Immature natural killer cell (primary cell): Measurements from ENCODE around the gene FSD1. TPM values are rescaled to one million over a fixed set of nuclear protein-coding genes. Genes with fewer than 3 reads are reported as not detected.
"Not testable (repeated sequence)": the region's sequence is repeated elsewhere in the genome, so short reads cannot be mapped to it uniquely, and the experiment has no call there.

Source experiments
- DNase-seq, 3 donors: peaks; one replicate each; pipeline ENCODE4 v3.0.0; 2022; ENCODE audit warnings: mixed read lengths in 1 of 3
- H3K27ac Mint-ChIP-seq, 6 donors: one replicate each; pipeline ENCODE4 v1.8.0; 2020; ENCODE audit warnings: mixed read lengths in 6 of 6, mild to moderate bottlenecking in 5 of 6, inconsistent platforms in 4 of 6, moderate library complexity in 3 of 6
- H3K27me3 Mint-ChIP-seq, 3 donors: one replicate each; pipeline ENCODE4 v1.8.0; 2020 to 2021; ENCODE audit warnings: low read depth in 3 of 3, mild to moderate bottlenecking in 3 of 3, mixed read lengths in 3 of 3, moderate library complexity in 3 of 3, inconsistent platforms in 1 of 3
- H3K36me3 Mint-ChIP-seq, 3 donors: one replicate each; pipeline ENCODE4 v1.8.0; 2020; ENCODE audit warnings: mixed read lengths in 3 of 3, inconsistent platforms in 2 of 3, mild to moderate bottlenecking in 2 of 3
- H3K4me1 Mint-ChIP-seq, 2 donors: one replicate each; pipeline ENCODE4 v1.8.0; 2020; ENCODE audit warnings: inconsistent platforms in 2 of 2, mild to moderate bottlenecking in 2 of 2, mixed read lengths in 2 of 2, moderate library complexity in 1 of 2
- H3K4me3 Mint-ChIP-seq, 5 donors: one replicate each; pipeline ENCODE4 v1.8.0; 2020; ENCODE audit warnings: mild to moderate bottlenecking in 5 of 5, mixed read lengths in 5 of 5, inconsistent platforms in 3 of 5, moderate library complexity in 3 of 5
- H3K9me3 Mint-ChIP-seq, 6 donors: one replicate each; pipeline ENCODE4 v1.8.0; 2020; ENCODE audit warnings: mild to moderate bottlenecking in 6 of 6, mixed read lengths in 6 of 6, inconsistent platforms in 4 of 6, moderate library complexity in 3 of 6
- polyA plus RNA-seq, 3 donors: library from polyadenylated mRNA; unstranded; fragments of 300-500 nt; fragmentation: Illumina TruSeq; gene quantifications; one replicate each; pipeline ENCODE4 v1.2.3, GENCODE V29; 2021

FSD1 gene
- polyA plus RNA-seq = 10 to 100 TPM; 10.1 to 23.8 (median 12.8) TPM

DNA sequence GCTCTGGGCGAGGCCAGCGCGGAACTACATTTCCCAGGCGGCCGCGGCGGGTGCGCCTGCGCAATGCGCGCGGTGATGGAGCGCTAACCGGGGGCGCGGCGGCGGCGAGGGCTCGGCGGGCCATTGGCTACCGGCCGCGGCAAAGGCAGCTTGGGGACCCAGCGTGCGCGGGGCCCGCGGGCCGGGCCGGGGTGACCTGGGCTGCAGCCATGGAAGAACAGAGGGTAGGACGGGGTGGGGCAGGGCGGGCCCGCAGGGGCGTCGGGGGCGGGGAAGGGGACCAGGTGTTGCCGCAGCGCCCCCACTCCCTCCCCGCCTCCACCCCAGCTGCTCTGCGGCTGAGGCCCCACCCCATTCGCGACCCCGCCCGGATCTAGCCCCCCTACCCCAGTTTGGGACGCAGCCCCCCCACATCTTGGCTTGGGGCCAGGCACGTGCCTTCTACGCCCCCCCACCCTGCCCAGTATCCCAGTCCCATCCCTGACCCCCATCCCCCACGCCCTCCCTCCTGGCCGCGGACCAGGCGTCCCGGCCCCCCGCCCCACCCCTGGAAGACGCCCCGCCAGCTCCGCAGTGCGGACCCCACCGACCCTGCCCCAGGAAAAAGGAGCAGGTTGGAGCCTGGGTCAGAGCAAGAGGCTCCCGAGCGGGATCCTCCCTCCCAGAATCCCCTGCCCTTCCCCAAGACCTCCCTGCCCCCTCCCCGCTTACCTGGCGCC is at the start of gene FSD1:
TSS of gene FSD1 (plus strand) at position 61 of the 719 bp plus-strand sequence. CDS start at position 210, 149 bp downstream.
- Mint-ChIP-seq H3K4me1 (peaks cover 37 to 46% of the 10 kb centered on the region in 2 donors), H3K4me3 (peak within 1 kb of the TSS; percentile 79 to 96 (median 85)), H3K9me3 (no peaks in the 10 kb centered on the region), H3K27ac (peak within 1 kb of the TSS; percentile 81 to 95 (median 92)), H3K36me3 (peaks cover 0 to 3% (median 0%) of the 10 kb centered on the region in 3 donors), H3K27me3 (peaks cover 0 to 8% (median 6%) of the 10 kb centered on the region in 3 donors)
- DNase-seq = peak; percentile 69 to 75 (median 70)

- H3K4me3 Mint-ChIP-seq = no peak overlapping the region
- DNase-seq = no peak
- H3K4me1 Mint-ChIP-seq = peaks cover 5 to 6% of the 10 kb centered on the region in 2 donors
- no peaks in the 10 kb centered on the region for H3K9me3 Mint-ChIP-seq
- no peak overlapping the region for H3K27ac Mint-ChIP-seq
- H3K36me3 Mint-ChIP-seq = peaks cover 17 to 45% (median 34%) of the 10 kb centered on the region in 3 donors
- peaks cover 0 to 6% (median 0%) of the 10 kb centered on the region in 3 donors for H3K27me3 Mint-ChIP-seq
These were observed 47.8 kb upstream of the FSD1 start for GRCh38 chr19:4256563-4256962.

DNA sequence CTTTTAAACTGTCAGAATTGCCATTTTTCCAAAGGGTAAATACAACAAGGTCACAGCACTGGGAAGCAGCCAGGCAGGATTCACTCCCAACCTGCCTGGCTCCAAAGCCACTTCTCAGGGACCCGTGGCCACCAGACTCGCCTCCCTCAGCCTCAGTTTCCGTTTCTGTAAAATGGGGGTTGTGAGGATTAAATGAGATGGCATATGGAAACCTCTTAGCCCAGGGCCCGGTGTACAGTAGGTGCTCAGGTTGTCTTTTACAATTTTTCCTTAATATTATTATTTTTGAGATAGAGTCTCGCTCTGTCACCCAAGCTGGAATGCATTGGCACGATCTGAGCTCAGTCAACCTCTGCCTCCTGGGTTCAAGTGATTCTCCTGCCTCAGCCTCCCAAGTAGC is 47.4 kb upstream of the FSD1 start:
- no peaks in the 10 kb centered on the region for H3K9me3 Mint-ChIP-seq
- H3K4me1 Mint-ChIP-seq = peaks cover 5 to 6% of the 10 kb centered on the region in 2 donors
- H3K4me3 Mint-ChIP-seq = no peak overlapping the region
- peaks cover 0 to 6% (median 0%) of the 10 kb centered on the region in 3 donors for H3K27me3 Mint-ChIP-seq
- H3K27ac Mint-ChIP-seq = no peak overlapping the region
- no peak for DNase-seq
- H3K36me3 Mint-ChIP-seq = peaks cover 17 to 43% (median 34%) of the 10 kb centered on the region in 3 donors

DNA sequence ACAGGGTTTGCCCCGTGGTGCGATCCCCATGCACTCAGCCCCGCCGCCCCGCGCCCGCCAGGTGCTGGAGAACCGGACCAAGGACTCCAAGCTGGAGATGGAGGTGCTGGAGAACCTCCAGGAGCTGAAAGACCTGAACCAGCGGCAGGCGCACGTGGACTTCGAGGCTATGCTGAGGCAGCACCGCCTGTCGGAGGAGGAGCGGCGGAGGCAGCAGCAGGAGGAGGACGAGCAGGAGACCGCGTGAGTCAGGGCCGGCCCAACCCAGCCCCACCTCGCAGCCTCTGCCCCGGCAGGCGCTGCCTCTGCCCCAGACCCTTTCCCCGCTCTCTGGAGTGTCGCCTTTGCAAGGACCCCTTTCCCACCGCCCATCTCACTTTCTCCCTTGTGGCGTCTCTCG is 46.2 kb upstream of the FSD1 start:
- Mint-ChIP-seq H3K4me3 (no peak overlapping the region), H3K4me1 (peaks cover 6 to 9% of the 10 kb centered on the region in 2 donors), H3K27me3 (peaks cover 0 to 6% (median 0%) of the 10 kb centered on the region in 3 donors), H3K27ac (no peak overlapping the region), H3K36me3 (peaks cover 17 to 37% (median 34%) of the 10 kb centered on the region in 3 donors), H3K9me3 (no peaks in the 10 kb centered on the region)
- no peak for DNase-seq

GRCh38 chr19:4260613-4261191 is 43.7 kb upstream of the FSD1 start:
- H3K4me1 Mint-ChIP-seq = peaks cover 30 to 31% of the 10 kb centered on the region in 2 donors
- H3K27ac Mint-ChIP-seq = no peak overlapping the region
- no peaks in the 10 kb centered on the region for H3K9me3 Mint-ChIP-seq
- DNase-seq = no peak
- H3K4me3 Mint-ChIP-seq = peak overlapping the region in 1 of 5 donors; percentile 17
- peaks cover 13 to 28% (median 21%) of the 10 kb centered on the region in 3 donors for H3K36me3 Mint-ChIP-seq
- peaks cover 12 to 17% (median 12%) of the 10 kb centered on the region in 3 donors for H3K27me3 Mint-ChIP-seq

DNA sequence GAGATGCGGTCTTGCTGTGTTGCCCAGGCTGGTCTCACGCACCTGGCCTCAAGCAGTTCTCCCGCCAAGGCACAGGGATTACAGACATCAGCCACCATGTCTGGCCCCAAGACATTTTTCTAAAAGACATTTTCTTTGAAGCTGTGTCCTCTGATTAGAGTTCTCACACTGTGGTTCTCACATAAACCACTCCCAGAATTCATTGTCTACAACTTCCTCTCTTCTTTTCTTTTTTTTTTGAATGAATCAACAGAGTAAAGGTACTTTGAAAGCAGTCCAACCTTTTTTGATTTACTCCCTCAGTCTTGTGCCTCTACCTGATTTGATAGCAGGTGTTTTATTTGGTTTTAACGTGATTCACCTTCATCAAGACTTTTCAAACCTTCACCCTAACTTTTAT is 39.6 kb upstream of the FSD1 start:
- Mint-ChIP-seq H3K9me3 (no peaks in the 10 kb centered on the region), H3K4me1 (peaks cover 49 to 51% of the 10 kb centered on the region in 2 donors), H3K36me3 (peaks cover 13 to 33% (median 21%) of the 10 kb centered on the region in 3 donors), H3K27ac (peak overlapping the region; percentile 85 to 94 (median 90)), H3K27me3 (peaks cover 16 to 20% (median 18%) of the 10 kb centered on the region in 3 donors), H3K4me3 (peak overlapping the region; percentile 80 to 90 (median 86))
- peak; percentile 72 to 73 (median 73) for DNase-seq

GRCh38 chr19:4266253-4267000 is 38.0 kb upstream of the FSD1 start:
- peaks cover 13 to 32% (median 14%) of the 10 kb centered on the region in 3 donors for H3K36me3 Mint-ChIP-seq
- H3K9me3 Mint-ChIP-seq = no peaks in the 10 kb centered on the region
- H3K4me1 Mint-ChIP-seq = peaks cover 44 to 47% of the 10 kb centered on the region in 2 donors
- H3K4me3 Mint-ChIP-seq = peak overlapping the region; percentile 40 to 82 (median 76)
- peak overlapping the region; percentile 77 to 92 (median 88) for H3K27ac Mint-ChIP-seq
- peaks cover 16 to 20% (median 16%) of the 10 kb centered on the region in 3 donors for H3K27me3 Mint-ChIP-seq
- no peak for DNase-seq

DNA sequence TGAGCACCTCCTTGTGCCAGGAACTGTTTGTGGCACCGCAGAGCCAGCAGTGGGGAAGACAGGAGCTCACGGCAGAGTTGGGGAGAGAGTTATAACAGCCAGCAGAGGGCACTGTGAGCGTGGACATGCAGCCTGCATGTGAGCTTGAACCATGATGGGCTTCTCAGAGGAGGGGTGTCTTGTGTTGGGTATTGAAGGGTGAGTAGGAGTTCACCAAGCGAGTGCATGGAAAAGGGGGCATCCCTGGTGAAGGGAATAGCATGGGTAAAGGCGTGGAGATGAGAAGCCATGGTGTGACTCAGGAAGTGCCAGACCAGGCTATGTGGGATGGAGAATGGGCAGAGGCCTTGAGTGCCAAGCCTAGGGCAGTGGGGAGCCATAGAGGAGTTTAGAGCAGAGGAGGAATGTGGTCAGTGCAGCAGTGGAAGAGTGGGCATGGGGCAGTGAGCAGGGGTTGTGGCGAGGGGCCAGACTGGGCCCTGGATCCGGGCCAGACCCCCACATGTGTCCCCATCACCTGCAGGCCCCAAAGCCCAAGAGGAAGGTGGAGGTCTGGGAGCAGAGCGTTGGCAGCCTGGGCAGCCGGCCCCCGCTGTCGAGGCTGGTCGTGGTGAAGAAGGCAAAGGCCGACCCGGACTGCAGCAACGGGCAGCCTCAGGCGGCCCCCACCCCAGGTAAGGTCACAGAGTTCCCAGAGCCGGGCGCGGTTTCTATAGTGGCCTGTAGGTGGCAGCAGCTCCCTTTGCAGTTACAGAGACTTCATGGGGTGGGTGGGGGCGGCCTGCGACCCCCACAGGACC is 37.1 kb upstream of the FSD1 start:
- Mint-ChIP-seq H3K4me1 (peaks cover 44 to 47% of the 10 kb centered on the region in 2 donors), H3K36me3 (peaks cover 16 to 36% (median 17%) of the 10 kb centered on the region in 3 donors), H3K9me3 (no peaks in the 10 kb centered on the region), H3K4me3 (peak overlapping the region in 4 of 5 donors; percentile 7 to 49 (median 12)), H3K27me3 (peaks cover 16 to 20% (median 16%) of the 10 kb centered on the region in 3 donors), H3K27ac (peak overlapping the region; percentile 26 to 93 (median 82))
- peak; percentile 38 to 48 (median 45) for DNase-seq

- H3K36me3 Mint-ChIP-seq = peaks cover 16 to 36% (median 17%) of the 10 kb centered on the region in 3 donors
- no peaks in the 10 kb centered on the region for H3K9me3 Mint-ChIP-seq
- peaks cover 16 to 20% (median 18%) of the 10 kb centered on the region in 3 donors for H3K27me3 Mint-ChIP-seq
- DNase-seq = no peak
- H3K27ac Mint-ChIP-seq = peak overlapping the region in 1 of 6 donors; percentile 87
- no peak overlapping the region for H3K4me3 Mint-ChIP-seq
- H3K4me1 Mint-ChIP-seq = peaks cover 44% of the 10 kb centered on the region in 2 donors
These were observed 36.2 kb upstream of the FSD1 start for GRCh38 chr19:4267901-4268815.

DNA sequence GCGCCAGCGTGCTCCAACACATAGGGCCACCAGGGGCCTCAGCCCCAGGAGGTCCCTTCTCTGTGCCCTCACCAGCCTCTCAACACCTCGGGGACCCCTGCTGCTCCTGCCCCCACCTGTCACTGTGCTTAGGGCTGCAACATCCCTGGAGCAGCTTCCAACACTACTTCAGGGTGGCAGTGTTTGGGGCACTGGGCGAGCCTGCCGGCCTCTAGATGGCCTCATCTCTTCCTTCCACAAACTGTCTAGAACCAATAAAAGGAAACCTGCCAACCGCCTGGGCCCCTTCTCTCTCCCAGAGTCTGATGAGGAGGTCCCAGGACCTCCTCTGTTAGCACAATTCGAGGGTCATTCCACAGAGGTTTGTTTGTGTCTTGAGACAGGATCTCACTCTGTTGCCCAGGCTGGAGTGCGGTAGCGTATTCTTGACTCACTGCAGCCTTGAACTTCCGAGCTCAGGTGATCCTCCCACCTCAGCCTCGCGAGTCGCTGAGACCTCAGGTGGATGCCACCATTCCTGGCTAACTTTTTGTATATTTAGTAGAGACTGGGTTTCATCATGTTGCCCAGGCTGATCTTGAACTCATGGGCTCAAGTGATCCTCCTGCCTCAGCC is 35.5 kb upstream of the FSD1 start:
- no peak overlapping the region for H3K4me3 Mint-ChIP-seq

GRCh38 chr19:4272894-4273293 is 31.5 kb upstream of the FSD1 start:
- H3K4me3 Mint-ChIP-seq = no peak overlapping the region
- H3K9me3 Mint-ChIP-seq = no peaks in the 10 kb centered on the region
- no peak overlapping the region for H3K27ac Mint-ChIP-seq
- peaks cover 4 to 16% (median 6%) of the 10 kb centered on the region in 3 donors for H3K36me3 Mint-ChIP-seq
- peaks cover 2 to 4% (median 4%) of the 10 kb centered on the region in 3 donors for H3K27me3 Mint-ChIP-seq
- DNase-seq = no peak
- peaks cover 0 to 2% of the 10 kb centered on the region in 2 donors for H3K4me1 Mint-ChIP-seq

More for the DNA sequence above, 35.5 kb upstream of the FSD1 start:
- H3K27ac Mint-ChIP-seq = no peak overlapping the region
- peaks cover 13 to 17% (median 14%) of the 10 kb centered on the region in 3 donors for H3K27me3 Mint-ChIP-seq
- H3K4me1 Mint-ChIP-seq = peaks cover 37 to 38% of the 10 kb centered on the region in 2 donors
- H3K36me3 Mint-ChIP-seq = peaks cover 16 to 36% (median 17%) of the 10 kb centered on the region in 3 donors
- DNase-seq = no peak
- H3K9me3 Mint-ChIP-seq = no peaks in the 10 kb centered on the region

DNA sequence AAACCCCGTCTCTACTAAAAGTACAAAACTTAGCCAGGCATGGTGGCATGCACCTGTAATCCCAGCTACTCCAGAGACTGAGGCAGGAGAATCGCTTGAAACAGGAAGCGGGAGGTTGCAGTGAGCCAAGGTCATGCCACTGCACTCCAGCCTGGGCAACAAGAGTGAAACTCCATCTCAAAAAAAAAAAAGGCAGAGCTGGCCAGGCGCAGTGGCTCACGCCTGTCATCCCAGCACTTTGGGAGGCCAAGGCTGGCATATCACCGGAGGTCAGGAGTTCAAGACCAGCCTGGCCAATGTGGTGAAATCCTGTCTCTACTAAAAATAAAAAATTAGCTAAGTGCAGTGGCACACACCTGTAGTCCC is 30.1 kb upstream of the FSD1 start:
- not testable (repeated sequence) for H3K27me3 Mint-ChIP-seq, H3K4me3 Mint-ChIP-seq, DNase-seq, H3K4me1 Mint-ChIP-seq, H3K27ac Mint-ChIP-seq, H3K9me3 Mint-ChIP-seq, H3K36me3 Mint-ChIP-seq
